Fibroblast of lung (primary cell): Measurements from ENCODE around the gene SNN. TPM values are rescaled to one million over a fixed set of nuclear protein-coding genes. Genes with fewer than 3 reads are reported as not detected.

Experiments
- DNase-seq, 2 donors: peaks; one replicate each; pipeline versions ENCODE4 v3.0.0 to v3.0.0-alpha.2; 2010; ENCODE audit warnings: low read depth in 2 of 2
- H2AFZ ChIP-seq: 2 replicates; pipeline ENCODE4 v1.5.1; 2012; ENCODE audit warnings: low read length, control low read depth, inconsistent platforms
- H3K27ac ChIP-seq: 2 replicates; pipeline ENCODE4 v1.5.1; 2011; ENCODE audit warnings: low read length, control low read depth; ENCODE audit not compliant: insufficient read depth
- H3K27me3 ChIP-seq: 2 replicates; pipeline ENCODE4 v1.5.1; 2011; ENCODE audit warnings: mild to moderate bottlenecking, low read length; ENCODE audit not compliant: control insufficient read depth, insufficient read depth
- H3K36me3 ChIP-seq: 2 replicates; pipeline ENCODE4 v1.5.1; 2011; ENCODE audit warnings: low read length; ENCODE audit not compliant: control insufficient read depth, insufficient read depth
- H3K4me1 ChIP-seq: 2 replicates; pipeline ENCODE4 v1.5.1; 2011; ENCODE audit warnings: low read length; ENCODE audit not compliant: control insufficient read depth, insufficient read depth; ENCODE audit errors: extremely low read depth
- H3K4me2 ChIP-seq: 2 replicates; pipeline ENCODE4 v1.5.1; 2011; ENCODE audit warnings: low read length, control low read depth; ENCODE audit not compliant: insufficient read depth; ENCODE audit errors: extremely low read depth
- H3K4me3 ChIP-seq, 4 experiments: fragments of 200-600 bp in 1 of 4; sonication (generic) in 1 of 4; replicated peaks in 1 of 4; 2 replicates each; pipeline ENCODE4 v1.5.1; 2011 to 2016; ENCODE audit warnings: low read length in 4 of 4, low read depth in 3 of 4, mild to moderate bottlenecking in 3 of 4, control low read depth in 2 of 4, inconsistent platforms in 1 of 4, mixed read lengths in 1 of 4; ENCODE audit not compliant: insufficient read depth in 1 of 4; ENCODE audit errors: control extremely low read depth in 1 of 4
- H3K79me2 ChIP-seq: 2 replicates; pipeline ENCODE4 v1.5.1; 2012; ENCODE audit warnings: mild to moderate bottlenecking, low read length, inconsistent platforms; ENCODE audit not compliant: control insufficient read depth, insufficient read depth
- H3K9ac ChIP-seq: 2 replicates; pipeline ENCODE4 v1.5.1; 2011; ENCODE audit warnings: mild to moderate bottlenecking, low read length, control low read depth; ENCODE audit not compliant: insufficient read depth
- H3K9me3 ChIP-seq: 2 replicates; pipeline ENCODE4 v1.5.1; 2012; ENCODE audit warnings: low read depth, low read length; ENCODE audit not compliant: control insufficient read depth, insufficient read depth
- H4K20me1 ChIP-seq: 2 replicates; pipeline ENCODE4 v1.5.1; 2011; ENCODE audit warnings: low read length; ENCODE audit not compliant: control insufficient read depth, insufficient read depth; ENCODE audit errors: extremely low read depth
- CTCF ChIP-seq, 2 donors: IDR thresholded peaks in 1 of 2; conservative IDR thresholded peaks in 1 of 2; 1 replicate in 1 of 2; 2 replicates in 1 of 2; pipeline ENCODE4 v1.5.1; 2011 to 2012; ENCODE audit warnings: low read length in 2 of 2, control low read depth in 1 of 2, inconsistent platforms in 1 of 2, low read depth in 1 of 2, mild to moderate bottlenecking in 1 of 2
- EZH2 ChIP-seq: IDR thresholded peaks from 2 replicates; pipeline ENCODE4 v1.5.1; 2012; ENCODE audit warnings: low read length, control low read depth, mild to moderate bottlenecking; ENCODE audit errors: missing control alignments
- polyA plus RNA-seq, 2 donors: library from polyadenylated mRNA; depleted of rRNA in 1 of 2; stranded (reverse) in 1 of 2; unstranded in 1 of 2; fragments of >200 nt; gene quantifications; 2 replicates each; pipeline ENCODE4 v1.2.1, GENCODE V29; 2011 to 2012; ENCODE audit warnings: missing spikeins in 1 of 2
- total RNA-seq: library from RNA; depleted of rRNA; stranded (reverse); fragments of >200 nt; gene quantifications from 2 replicates; pipeline ENCODE4 v1.2.1, GENCODE V29; 2014

Gene SNN
- total and polyA plus RNA-seq, 2 donors (not counting 1 experiment from before 2014, with no cell fraction given), result 17.5 to 24.9 TPM

DNA sequence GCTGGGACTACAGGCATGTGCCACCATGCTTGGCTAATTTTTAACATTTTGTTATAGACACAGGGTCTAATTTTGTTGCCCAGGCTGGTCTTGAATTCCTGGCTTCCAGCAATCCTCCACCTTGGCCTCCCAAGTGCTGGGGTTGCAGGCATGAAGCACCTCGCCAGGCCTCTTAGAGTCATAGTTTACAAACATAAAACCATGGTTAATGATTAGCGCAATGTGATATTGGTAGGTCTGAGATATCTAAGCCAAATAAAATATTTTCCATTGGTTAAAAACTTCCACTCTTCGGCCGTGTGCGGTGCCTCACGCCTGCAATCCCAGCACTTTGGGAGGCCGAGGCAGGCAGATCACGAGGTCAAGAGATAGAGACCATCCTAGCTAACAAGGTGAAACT is 57.8 kb downstream of the SNN start:
- Histone ChIP-seq H3K4me3 (no peak overlapping the region), H4K20me1 (no peaks in the 10 kb centered on the region), H3K27ac (no peak overlapping the region), H3K9ac (no peak overlapping the region), H3K4me1 (no peaks in the 10 kb centered on the region), H3K27me3 (no peaks in the 10 kb centered on the region), H3K4me2 (no peak overlapping the region), H3K36me3 (peaks cover 3% of the 10 kb centered on the region), H3K79me2 (no peaks in the 10 kb centered on the region), H3K9me3 (no peaks in the 10 kb centered on the region), H2AFZ (no peak overlapping the region)
- no peak for DNase-seq
- TF ChIP-seq EZH2 (no peak), CTCF (conservative IDR thresholded peaks at IDR 0.05 in 1 of 2, IDR thresholded peaks at IDR 0.05 in 1 of 2; ENCODE audit: low read depth in 1 of 2, low read length in 2 of 2) (no peak)

DNA sequence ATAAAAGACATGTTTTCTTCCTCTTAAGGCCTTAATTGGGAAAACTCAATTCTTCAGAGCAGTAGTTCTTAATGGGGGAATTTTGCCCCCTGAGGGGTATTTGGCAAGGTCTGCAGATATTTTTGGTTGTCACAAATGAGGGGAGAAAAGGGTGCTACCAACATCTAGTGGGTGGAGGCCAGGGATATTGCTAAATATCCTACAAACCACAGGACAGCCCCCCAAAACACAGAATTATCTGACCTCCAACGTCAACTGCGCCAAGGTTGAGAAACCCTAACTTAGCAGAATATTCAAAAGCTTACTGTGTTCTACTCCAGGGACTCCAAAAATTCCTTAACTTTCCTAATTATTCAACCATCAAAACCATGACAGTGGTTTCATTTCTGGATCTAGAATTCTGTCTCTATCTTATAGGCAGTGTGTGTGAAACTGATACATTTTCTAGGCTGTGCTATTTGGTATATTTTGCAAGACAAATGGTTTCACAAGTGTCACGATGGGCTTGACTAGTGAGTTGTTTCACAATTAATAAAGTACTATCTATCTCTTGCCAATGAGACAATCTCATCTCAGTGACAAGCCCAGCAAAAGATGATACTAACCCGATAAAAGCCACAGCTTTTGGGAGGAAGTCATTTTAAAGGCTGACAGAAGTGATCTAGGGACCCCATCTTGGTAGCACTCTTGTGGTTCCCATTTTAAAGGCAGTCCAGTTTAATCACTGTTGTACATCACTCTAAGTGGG is 59.7 kb downstream of the SNN start:
- Histone ChIP-seq H3K4me2 (no peak overlapping the region), H3K79me2 (no peaks in the 10 kb centered on the region), H3K4me1 (no peaks in the 10 kb centered on the region), H3K36me3 (peaks cover 2% of the 10 kb centered on the region), H3K4me3 (no peak overlapping the region), H3K27me3 (no peaks in the 10 kb centered on the region), H4K20me1 (no peaks in the 10 kb centered on the region), H3K9ac (no peak overlapping the region), H3K27ac (no peak overlapping the region), H3K9me3 (no peaks in the 10 kb centered on the region), H2AFZ (no peak overlapping the region)
- DNase-seq, result no peak
- TF ChIP-seq CTCF (conservative IDR thresholded peaks at IDR 0.05 in 1 of 2, IDR thresholded peaks at IDR 0.05 in 1 of 2; ENCODE audit: low read depth in 1 of 2, low read length in 2 of 2) (no peak), EZH2 (no peak)

Other genes with a start within 250 kb of the SNN start
- gene LITAF, start 81.5 kb upstream of the SNN start, total RNA-seq, result 70.9 and 79.6 TPM in 2 replicates
- 128 and 162 TPM in 2 replicates for gene LITAF, start 81.5 kb upstream of the SNN start, polyA plus RNA-seq
- 16.9 and 26.8 TPM in 2 replicates for gene TXNDC11, start 74.4 kb downstream of the SNN start, total RNA-seq
- gene TXNDC11, start 74.4 kb downstream of the SNN start, polyA plus RNA-seq, result 43.8 and 46.2 TPM in 2 replicates
- gene ZC3H7A, start 128.8 kb downstream of the SNN start, total RNA-seq, result 37.5 and 52.8 TPM in 2 replicates
- 48.9 and 60.4 TPM in 2 replicates for gene ZC3H7A, start 128.8 kb downstream of the SNN start, polyA plus RNA-seq
- 40.5 and 56.2 TPM in 2 replicates for gene RSL1D1, start 183.1 kb downstream of the SNN start, total RNA-seq
- 153 and 158 TPM in 2 replicates for gene RSL1D1, start 183.1 kb downstream of the SNN start, polyA plus RNA-seq
- 56.5 and 57.3 TPM in 2 replicates for gene GSPT1, start 247.5 kb downstream of the SNN start, total RNA-seq
- gene GSPT1, start 247.5 kb downstream of the SNN start, polyA plus RNA-seq, result 116 and 139 TPM in 2 replicates